Peyer's patch (tissue), 4 donors: Measurements from ENCODE around the gene TRIM37. TPM values are rescaled to one million over a fixed set of nuclear protein-coding genes. Genes with fewer than 3 reads are reported as not detected.

Experiments used
- DNase-seq, 3 donors: peaks; one replicate each; pipeline ENCODE4 v3.0.0-alpha.2; 2017 to 2019
- H3K27ac ChIP-seq, 4 donors: fragments of 200-600 bp; sonication (generic); one replicate each; pipeline ENCODE4 v1.5.1; 2016 to 2019
- H3K27me3 ChIP-seq, 2 donors: fragments of 200-600 bp; sonication (generic); one replicate each; pipeline ENCODE4 v1.5.1; 2019
- H3K36me3 ChIP-seq, 3 donors: fragments of 200-600 bp; sonication (generic); one replicate each; pipeline ENCODE4 v1.5.1; 2016 to 2019
- H3K4me1 ChIP-seq, 4 donors: fragments of 200-600 bp; sonication (generic); one replicate each; pipeline ENCODE4 v1.5.1; 2016 to 2019
- H3K4me3 ChIP-seq, 4 donors: fragments of 200-600 bp; sonication (generic); 1 replicate in 3 of 4; 2 replicates in 1 of 4; pipeline ENCODE4 v1.5.1; 2016 to 2019; ENCODE audit warnings: mild to moderate bottlenecking in 1 of 4
- H3K9me3 ChIP-seq, 4 donors: fragments of 200-600 bp; sonication (generic); one replicate each; pipeline ENCODE4 v1.5.1; 2016 to 2019; ENCODE audit warnings: mild to moderate bottlenecking in 1 of 4
- CTCF ChIP-seq, 6 experiments: fragments of 450-650 bp in 4 of 6; fragments of 200-600 bp in 2 of 6; sonication (generic) in 1 of 6; IDR thresholded peaks; one replicate each; pipeline ENCODE4 v1.5.1; 2017 to 2019; ENCODE audit warnings: antibody characterized with exemption in 6 of 6, mild to moderate bottlenecking in 3 of 6, moderate library complexity in 1 of 6
- POLR2A ChIP-seq, 2 donors: fragments of 450-650 bp; IDR thresholded peaks; one replicate each; pipeline ENCODE4 v1.5.1; 2017; ENCODE audit warnings: antibody characterized with exemption in 2 of 2, mild to moderate bottlenecking in 2 of 2, moderate library complexity in 2 of 2
- total RNA-seq, 4 donors: library from RNA; depleted of rRNA; stranded (reverse); fragments of >200 nt; gene quantifications; one replicate each; pipeline ENCODE4 v1.1.0, GENCODE V29; 2016

The TRIM37 gene
- total RNA-seq, 4 donors from 2014 or later: 9.8 to 31.4 (median 14.7) TPM

DNA sequence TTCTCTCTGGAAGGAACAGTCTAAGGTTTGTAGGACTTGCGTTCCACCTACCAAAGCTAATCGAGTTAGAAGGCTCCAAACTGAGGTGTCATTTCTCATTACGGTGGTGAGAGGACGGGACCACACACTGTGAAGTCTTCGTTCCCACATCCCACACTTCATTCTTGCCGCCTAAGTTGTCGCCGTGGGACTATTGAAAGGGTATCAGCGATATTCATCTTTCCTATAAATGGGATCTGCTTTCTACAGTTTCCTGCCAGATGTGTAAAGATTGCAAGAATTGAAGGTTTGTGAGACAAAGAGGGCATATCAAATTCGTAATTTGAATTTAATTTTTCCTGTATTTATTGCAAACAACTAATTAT, 608 bp upstream of the TRIM37 start:
- no peaks in the 10 kb centered on the region for H3K27me3 ChIP-seq
- no peaks in the 10 kb centered on the region for H3K9me3 ChIP-seq
- H3K27ac ChIP-seq: peak overlapping the region; percentile 79 to 91 (median 90)
- TF ChIP-seq CTCF (IDR thresholded peaks at IDR 0.05): no peak
- TF ChIP-seq POLR2A (IDR thresholded peaks at IDR 0.05): no peak
- H3K4me1 ChIP-seq: peaks cover 0 to 21% (median 1%) of the 10 kb centered on the region in 4 donors
- H3K4me3 ChIP-seq: peak overlapping the region; percentile 75 to 84 (median 80)
- no peaks in the 10 kb centered on the region for H3K36me3 ChIP-seq
- DNase-seq: no peak

DNA sequence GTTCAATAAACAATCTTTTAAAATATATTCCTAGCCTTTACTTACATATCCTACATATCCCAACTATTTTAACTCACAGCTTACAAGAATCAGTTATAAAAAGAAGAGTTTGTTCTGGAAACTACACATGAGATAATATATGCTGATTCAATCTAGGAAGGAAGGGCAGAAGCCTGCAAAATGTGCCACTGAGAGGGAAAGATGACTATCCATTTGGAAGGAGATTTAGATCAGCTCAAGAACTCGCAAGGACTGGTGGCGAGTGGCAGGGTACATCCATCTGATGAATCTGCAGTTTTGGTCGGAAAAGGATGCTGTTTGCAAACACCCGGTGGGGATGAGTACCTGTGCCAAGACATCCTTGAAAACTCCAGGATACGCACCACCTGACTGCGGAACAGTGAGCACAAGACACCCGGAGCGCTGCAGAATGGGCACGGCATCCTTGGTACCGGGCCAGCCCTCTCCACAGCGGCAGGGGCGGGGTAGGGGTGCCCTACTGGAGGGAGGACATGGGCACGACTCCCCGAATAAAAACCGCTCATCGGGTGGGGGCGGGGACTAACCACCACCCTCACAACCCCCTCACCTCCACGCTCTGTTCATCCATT, 723 bp downstream of the TRIM37 start:
- Histone ChIP-seq H3K27ac (peak overlapping the region; percentile 79 to 91 (median 90)), H3K36me3 (no peaks in the 10 kb centered on the region), H3K9me3 (no peaks in the 10 kb centered on the region), H3K4me3 (peak overlapping the region; percentile 75 to 84 (median 80)), H3K27me3 (no peaks in the 10 kb centered on the region), H3K4me1 (peaks cover 0 to 21% (median 1%) of the 10 kb centered on the region in 4 donors)
- DNase-seq: peak; percentile 68 to 77 (median 77)
- TF ChIP-seq CTCF (IDR thresholded peaks at IDR 0.05): no peak
- no peak for TF ChIP-seq POLR2A (IDR thresholded peaks at IDR 0.05)

GRCh38 chr17:59101178-59101577, 5.5 kb downstream of the TRIM37 start:
- peaks cover 0 to 12% (median 1%) of the 10 kb centered on the region in 4 donors for H3K4me1 ChIP-seq
- no peaks in the 10 kb centered on the region for H3K27me3 ChIP-seq
- H3K9me3 ChIP-seq: no peaks in the 10 kb centered on the region
- TF ChIP-seq POLR2A (IDR thresholded peaks at IDR 0.05): no peak
- no peak for TF ChIP-seq CTCF (IDR thresholded peaks at IDR 0.05)
- no peak overlapping the region for H3K4me3 ChIP-seq
- H3K27ac ChIP-seq: no peak overlapping the region
- no peak for DNase-seq
- peaks cover 0 to 7% (median 0%) of the 10 kb centered on the region in 3 donors for H3K36me3 ChIP-seq

DNA sequence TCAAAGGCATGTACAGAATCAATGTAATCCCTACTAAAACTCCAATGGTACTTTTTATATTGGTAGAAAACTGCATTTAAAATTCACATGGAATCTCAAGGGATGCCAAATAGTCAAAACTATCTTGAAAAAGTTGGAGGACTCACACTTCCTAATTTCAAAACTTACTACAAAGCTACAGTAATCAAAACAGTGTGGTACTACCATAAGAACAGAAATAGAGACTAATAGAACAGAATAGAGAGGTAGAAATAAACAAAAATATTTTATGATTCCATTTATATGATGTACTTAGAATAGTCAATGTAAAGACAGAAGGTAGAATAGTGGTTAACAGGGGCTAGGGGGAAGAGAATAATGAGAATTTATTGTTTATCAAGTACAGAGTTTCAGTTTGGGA, 8.8 kb downstream of the TRIM37 start:
- H3K27ac ChIP-seq: no peak overlapping the region
- H3K36me3 ChIP-seq: peaks cover 0 to 7% (median 0%) of the 10 kb centered on the region in 3 donors
- H3K9me3 ChIP-seq: no peaks in the 10 kb centered on the region
- TF ChIP-seq CTCF (IDR thresholded peaks at IDR 0.05) (no peak), POLR2A (IDR thresholded peaks at IDR 0.05) (no peak)
- no peak for DNase-seq
- no peak overlapping the region for H3K4me3 ChIP-seq
- H3K27me3 ChIP-seq: no peaks in the 10 kb centered on the region
- H3K4me1 ChIP-seq: peaks cover 0 to 6% (median 0%) of the 10 kb centered on the region in 4 donors

GRCh38 chr17:59094861-59095530, 11.7 kb downstream of the TRIM37 start:
- no peaks in the 10 kb centered on the region for H3K27me3 ChIP-seq
- H3K4me3 ChIP-seq: no peak overlapping the region
- H3K27ac ChIP-seq: no peak overlapping the region
- no peak for DNase-seq
- no peak for TF ChIP-seq CTCF (IDR thresholded peaks at IDR 0.05)
- no peak for TF ChIP-seq POLR2A (IDR thresholded peaks at IDR 0.05)
- peaks cover 0 to 10% (median 0%) of the 10 kb centered on the region in 3 donors for H3K36me3 ChIP-seq
- peaks cover 0 to 6% (median 0%) of the 10 kb centered on the region in 4 donors for H3K4me1 ChIP-seq
- H3K9me3 ChIP-seq: no peaks in the 10 kb centered on the region
